ENCODE measurements around the gene EPHA6. TPM values are rescaled to one million over a fixed set of nuclear protein-coding genes. Genes with fewer than 3 reads are reported as not detected.
A peak's percentile ranks its signal among the peaks of the same experiment; 100 is the strongest.

EPHA6 gene
- total RNA-seq, 1 experiment from 2014 or later, result 0.61 TPM

GRCh38 chr3:97264180-97264579 lies 449.8 kb downstream of the EPHA6 start:
- Histone ChIP-seq H4K8ac (replicated peaks; ENCODE audit: insufficient read length, low read depth, low read length) (no peak overlapping the region), H3K14ac (ENCODE audit: insufficient read depth, low read length) (no peak overlapping the region), H3K9ac (ENCODE audit: extremely low read depth, insufficient read length, low read length) (no peak overlapping the region), H3K23ac (ENCODE audit: insufficient read length, low read depth, low read length) (no peak overlapping the region), H2BK12ac (ENCODE audit: insufficient read length, low read depth, low read length) (no peak overlapping the region), H3K27me3 (ENCODE audit: insufficient read depth, low read length) (no peaks in the 10 kb centered on the region), H2BK15ac (ENCODE audit: low read depth, low read length) (no peak overlapping the region), H2BK20ac (ENCODE audit: low read depth, low read length, poor library complexity, severe bottlenecking) (no peak overlapping the region), H2BK5ac (ENCODE audit: insufficient read length, low read length) (no peak overlapping the region), H4K91ac (ENCODE audit: insufficient read length, low read depth, low read length) (no peak overlapping the region), H3K4me1 (ENCODE audit: insufficient read depth, low read length) (peaks cover 3% of the 10 kb centered on the region; the same call in 1 of the 2 replicates), H3K27ac (ENCODE audit: insufficient read length, low read depth, low read length) (no peak overlapping the region), H3K18ac (ENCODE audit: insufficient read length, low read depth, low read length) (no peak overlapping the region), H3K79me1 (ENCODE audit: insufficient read depth, low read depth, low read length, poor library complexity, severe bottlenecking) (no peaks in the 10 kb centered on the region), H3K4ac (ENCODE audit: low read depth, low read length) (no peak overlapping the region), H3K79me2 (ENCODE audit: insufficient read depth, low read length) (no peaks in the 10 kb centered on the region), H3K4me2 (ENCODE audit: insufficient read depth, insufficient read length, low read length) (no peak overlapping the region), H2AK5ac (ENCODE audit: insufficient read length, low read length) (no peak overlapping the region), H2AFZ (ENCODE audit: low read length) (no peak overlapping the region), H3K9me3 (ENCODE audit: control insufficient read depth, low read depth, low read length) (no peaks in the 10 kb centered on the region), H2BK120ac (ENCODE audit: low read depth, low read length, poor library complexity, severe bottlenecking) (no peak overlapping the region), H4K5ac (ENCODE audit: insufficient read length, low read depth, low read length) (no peak overlapping the region), H3K23me2 (ENCODE audit: insufficient read length, low read depth, low read length, poor library complexity, severe bottlenecking) (no peaks in the 10 kb centered on the region), H3K56ac (ENCODE audit: insufficient read length, low read depth, low read length) (no peak overlapping the region), H4K20me1 (ENCODE audit: control insufficient read depth, insufficient read depth, insufficient read length) (no peaks in the 10 kb centered on the region), H3T11ph (ENCODE audit: low read length) (no peak overlapping the region)
- no peak overlapping the region for H3K4me3 Mint-ChIP-seq
- no peaks in the 10 kb centered on the region for H3K27me3 Mint-ChIP-seq (ENCODE audit: low read depth)
- TF ChIP-seq CTCF (conservative IDR thresholded peaks at IDR 0.05), result no peak
- peak; percentile 32 for DNase-seq
- H3K4me1 Mint-ChIP-seq, result peaks cover 38 to 44% of the 10 kb centered on the region in 2 experiments
- H3K9me3 Mint-ChIP-seq, result peaks cover 0 to 3% of the 10 kb centered on the region in 2 experiments; a peak in 1 of 5 replicates
- WGBS (ENCODE audit: extremely low coverage, insufficient read length, low lambda C conversion rate), result no CpG with 5 or more reads among the region's 8 CpGs
- H3K27ac Mint-ChIP-seq, result no peak overlapping the region
- peaks cover 0 to 3% (median 0%) of the 10 kb centered on the region in 3 experiments; a peak in 1 of 7 replicates for H3K36me3 Mint-ChIP-seq (ENCODE audit: insufficient read depth in 1 of 3, low read depth in 3 of 3)
